Activated CD4-positive, alpha-beta T cell treated with anti-CD3 and anti-CD28 coated beads, Interleukin-2, amount 50 U/mL, for 16 hours (primary cell): ENCODE results near the gene TMEM163.

ENCODE experiments used
- DNase-seq: peaks from one replicate; pipeline ENCODE4 v3.0.0-alpha.2; 2020

The TMEM163 gene

GRCh38 chr2:134722728-134723127, 3.9 kb upstream of the TMEM163 start:
- DNase-seq = no peak

GRCh38 chr2:134721596-134721995, 2.8 kb upstream of the TMEM163 start:
- DNase-seq = no peak

DNA sequence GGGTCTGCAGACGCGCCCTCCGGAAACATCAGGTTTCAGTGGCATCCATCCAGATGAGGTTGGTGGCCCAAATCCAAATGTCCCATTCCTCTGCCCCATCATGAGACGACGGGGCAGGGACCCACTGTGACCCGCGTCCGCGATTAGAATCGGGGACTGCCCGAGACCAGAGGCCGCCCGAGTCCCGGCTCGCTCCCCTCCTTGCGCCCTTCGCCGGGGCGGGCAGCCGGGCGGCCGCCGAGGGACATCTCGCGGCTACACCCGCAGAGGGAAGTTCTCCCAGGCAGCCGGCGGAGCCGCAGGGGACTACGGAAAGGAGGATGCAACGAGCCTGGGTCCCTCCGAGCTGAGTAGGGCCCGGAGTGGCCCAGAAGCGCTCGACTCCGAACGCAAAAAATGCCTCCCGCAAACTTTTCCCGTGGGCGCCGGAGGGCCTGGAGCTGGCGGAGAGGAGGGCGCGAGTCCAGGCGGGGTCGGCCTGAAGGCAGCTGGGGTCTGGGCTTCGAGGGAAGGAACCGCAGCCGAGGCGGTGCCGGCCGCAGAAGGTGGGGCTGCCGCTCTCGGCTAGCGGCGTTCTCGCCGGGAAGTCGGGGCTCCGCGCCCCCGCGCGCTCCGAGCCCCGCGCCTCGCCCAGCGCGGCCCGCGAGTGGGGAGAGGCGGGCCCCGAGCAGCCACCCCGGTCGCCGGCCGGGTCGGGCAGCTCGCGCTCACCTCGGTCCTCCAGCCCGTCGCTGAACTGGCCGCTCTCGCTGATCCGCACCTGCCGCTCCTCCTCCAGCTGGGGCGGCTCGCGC, 580 bp downstream of the TMEM163 start:
- no peak for DNase-seq

DNA sequence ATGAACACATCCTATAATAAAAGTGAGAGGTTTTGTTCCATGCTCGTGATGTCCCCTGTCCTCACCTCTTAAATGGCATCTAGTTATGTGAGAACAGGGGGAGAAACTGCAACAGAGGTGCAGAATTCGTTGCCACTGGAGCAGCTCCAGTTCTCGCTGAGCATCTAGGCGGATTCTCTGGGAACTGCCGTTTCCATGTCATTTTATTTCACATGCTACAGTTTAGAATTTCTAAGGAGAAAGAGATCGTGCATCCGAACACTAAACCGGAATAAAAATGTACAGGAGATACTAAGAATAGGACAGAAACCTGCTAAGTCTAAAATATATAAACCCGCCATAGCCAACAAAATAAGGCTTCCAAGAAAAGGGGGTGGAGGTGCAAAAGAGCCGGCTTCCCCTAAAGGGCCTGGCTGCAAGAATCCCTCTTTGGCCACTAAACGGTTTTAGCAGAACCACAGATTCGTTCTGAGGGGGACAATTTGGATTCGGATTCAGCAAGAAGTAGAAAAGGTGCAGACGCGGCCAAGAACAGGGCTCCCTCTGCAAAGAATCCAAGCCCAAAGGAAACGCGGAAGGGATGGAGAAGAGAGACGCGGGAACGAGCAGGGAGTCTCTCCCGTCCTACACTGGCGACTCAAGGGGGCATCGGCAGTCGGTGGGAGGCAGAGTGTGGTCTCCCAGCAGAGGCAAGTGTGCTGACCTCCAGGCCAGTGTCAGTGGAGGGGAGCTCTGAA, 1.3 kb downstream of the TMEM163 start:
- no peak for DNase-seq

DNA sequence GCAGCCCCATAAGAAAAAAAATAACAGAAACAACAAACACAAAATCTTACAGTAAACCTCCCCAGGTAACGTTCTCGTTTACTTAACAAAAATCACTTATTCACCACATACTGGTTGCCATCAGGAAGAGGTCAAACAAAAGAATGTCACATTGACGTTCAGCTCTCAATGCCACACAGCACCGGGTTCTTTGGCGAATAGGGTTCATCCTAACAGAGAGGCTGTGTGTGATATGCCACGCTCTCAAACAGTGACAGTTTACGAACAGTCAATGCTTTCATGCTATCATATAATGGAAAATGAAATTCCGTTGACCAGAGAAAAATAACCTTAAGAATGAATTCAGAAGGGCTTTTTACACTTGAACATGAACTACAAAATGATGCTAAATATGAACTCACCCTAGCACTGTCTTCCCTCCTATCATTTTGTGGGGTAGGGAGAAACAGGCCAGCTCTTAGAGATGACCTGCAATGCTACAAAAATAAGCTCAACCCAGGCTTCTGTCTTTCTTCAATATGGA, 2.0 kb downstream of the TMEM163 start:
- DNase-seq = no peak

- DNase-seq = no peak
These were observed 2.7 kb downstream of the TMEM163 start for GRCh38 chr2:134715932-134716643.

DNA sequence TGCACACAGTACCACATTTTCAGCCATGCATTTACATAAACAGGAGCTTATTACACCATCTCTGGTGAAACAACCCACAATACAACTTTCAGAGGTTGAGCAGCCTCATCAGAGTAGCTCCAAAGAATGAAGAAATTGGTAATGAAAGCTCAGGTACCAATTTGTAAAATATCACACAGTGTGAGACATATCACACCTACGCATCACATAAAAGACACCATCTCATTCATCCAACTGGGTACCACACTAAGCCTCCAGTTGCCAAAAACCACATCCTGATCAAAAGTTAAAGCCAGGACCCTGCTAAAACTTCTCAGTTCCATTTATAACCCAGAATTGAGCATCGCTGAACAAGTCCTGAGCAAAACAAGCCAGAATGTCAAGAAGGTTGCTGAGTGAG, 4.6 kb downstream of the TMEM163 start:
- DNase-seq = peak; percentile 2

GRCh38 chr2:134713606-134714005, 5.2 kb downstream of the TMEM163 start:
- no peak for DNase-seq

DNA sequence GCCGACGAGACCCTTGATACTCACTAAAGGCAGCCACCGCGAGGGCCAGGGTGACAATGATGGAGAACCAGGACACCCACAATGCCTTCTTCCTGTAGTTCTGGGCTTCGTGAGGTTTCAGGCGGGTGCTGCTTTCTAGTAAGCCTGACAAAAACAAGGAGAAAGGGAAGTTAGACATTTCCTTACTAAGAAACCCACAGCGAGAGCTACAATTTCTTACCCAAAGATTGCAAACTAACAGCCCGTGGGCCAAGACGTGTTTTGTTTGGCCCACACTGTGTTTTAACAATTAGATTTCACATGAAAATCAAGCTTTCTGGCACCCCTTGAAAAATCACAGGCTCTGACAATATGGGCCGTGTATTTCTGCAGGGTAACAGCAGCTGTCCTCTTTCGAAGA, 5.6 kb downstream of the TMEM163 start:
- no peak for DNase-seq

DNA sequence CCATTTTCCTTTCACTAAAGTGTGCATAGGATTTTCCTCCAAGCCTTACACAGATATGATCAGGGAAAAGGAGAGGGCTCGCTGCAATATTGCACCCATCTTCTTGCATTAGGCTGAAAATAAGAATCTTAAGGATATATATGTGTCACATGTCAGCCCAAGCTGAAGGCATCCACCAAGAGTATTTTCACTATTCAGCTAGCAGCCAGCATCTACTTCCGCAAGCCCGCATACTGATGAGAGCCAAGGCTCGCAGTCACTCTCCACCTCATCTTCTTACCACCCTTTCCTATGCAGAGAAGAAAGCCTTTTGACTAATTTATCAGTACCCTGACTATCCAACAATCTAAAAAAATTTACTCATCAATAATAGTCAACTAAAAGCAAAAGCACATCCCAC, 6.1 kb downstream of the TMEM163 start:
- no peak for DNase-seq

GRCh38 chr2:134712299-134712698, 6.5 kb downstream of the TMEM163 start:
- no peak for DNase-seq

DNA sequence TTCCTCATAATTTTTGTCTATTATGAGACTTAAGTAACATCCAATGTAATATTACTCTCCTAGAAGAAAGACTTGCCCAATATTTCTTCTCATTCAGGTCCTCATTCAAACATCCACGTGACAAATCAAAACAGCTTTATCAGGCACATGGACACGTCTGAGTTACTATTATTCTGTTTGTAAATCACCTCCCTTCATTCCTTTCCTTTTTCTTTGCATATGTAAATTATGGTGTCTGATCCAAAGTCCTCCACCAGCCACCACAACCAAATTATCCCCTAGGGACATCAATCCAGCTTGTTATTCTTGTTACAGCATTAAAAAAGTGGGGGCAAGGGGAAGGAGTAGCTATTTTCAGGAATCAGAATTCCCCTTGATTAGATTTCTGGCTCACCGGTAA, 7.1 kb downstream of the TMEM163 start:
- DNase-seq = no peak

DNA sequence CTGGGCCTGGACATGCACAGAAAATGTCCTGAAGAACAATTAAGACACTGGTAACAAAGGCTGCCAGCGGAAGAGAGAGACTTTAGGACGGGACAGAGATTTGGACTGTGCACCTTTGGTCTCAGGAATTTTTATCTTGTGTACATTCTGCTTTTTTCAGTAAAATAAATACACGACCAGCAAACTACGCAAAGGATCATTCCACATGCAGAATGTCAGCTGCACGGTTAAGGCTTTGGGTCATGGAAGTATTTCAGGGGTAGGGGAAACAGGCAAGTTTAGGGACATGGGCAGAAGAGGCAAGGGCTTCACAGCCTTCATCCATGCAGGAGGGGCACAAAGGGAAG, 11.5 kb downstream of the TMEM163 start:
- no peak for DNase-seq

GRCh38 chr2:134706587-134707329, 12.0 kb downstream of the TMEM163 start:
- no peak for DNase-seq

DNA sequence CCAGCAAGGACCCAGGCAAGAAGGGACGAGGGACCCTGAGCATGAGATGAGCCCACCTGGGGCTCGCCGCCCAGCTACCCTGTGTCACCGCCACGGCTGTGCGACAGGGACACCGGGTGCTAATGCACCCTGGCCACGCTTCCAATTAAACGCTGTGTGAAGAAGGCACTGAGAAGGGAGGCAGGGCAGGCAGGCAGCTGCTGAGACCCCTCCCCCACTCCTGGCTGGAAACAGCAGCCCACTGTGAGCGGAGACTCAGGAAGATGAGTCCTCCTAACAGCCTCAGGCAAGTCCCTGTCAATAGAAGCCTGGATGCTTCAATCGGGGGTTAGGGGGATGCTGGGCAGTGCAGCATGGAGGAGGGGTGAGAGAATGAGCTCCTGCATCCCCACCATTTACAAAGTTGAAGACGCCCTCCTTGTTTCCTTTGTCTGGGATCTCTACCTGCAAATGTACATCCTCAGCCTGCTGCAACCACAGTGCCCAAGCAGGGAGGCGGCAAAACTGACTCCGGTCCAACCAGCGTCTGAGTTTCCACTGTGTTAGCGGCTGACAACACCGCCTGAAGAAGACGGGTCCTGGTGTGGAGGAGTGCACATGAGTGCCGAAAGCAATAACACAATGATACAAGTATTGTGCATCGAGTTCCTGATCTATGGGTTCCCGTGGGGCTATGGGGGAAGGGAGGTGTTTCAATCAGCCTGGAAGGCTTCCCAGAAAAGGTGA, 12.8 kb downstream of the TMEM163 start:
- DNase-seq = no peak

DNA sequence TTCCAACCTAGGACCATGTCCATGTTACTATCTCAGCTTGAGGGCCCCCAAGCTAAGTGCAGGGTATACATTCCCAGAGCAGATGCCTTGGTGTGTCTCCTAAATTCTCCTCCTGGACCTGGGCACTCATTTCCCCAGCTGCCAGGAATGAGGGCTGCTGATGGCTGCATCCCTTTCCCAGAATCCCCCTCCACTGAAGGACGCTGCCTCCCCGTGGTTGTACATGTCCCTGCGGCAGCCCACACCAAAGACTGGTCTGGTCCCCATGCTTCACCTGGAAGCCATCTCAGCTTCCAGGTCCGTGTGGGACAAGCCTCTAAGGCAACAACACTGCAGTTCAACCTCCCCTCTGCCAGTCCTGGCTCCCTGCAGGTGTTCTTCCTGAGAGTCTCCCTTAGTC, 14.6 kb downstream of the TMEM163 start:
- DNase-seq = no peak

GRCh38 chr2:134703426-134703825, 15.4 kb downstream of the TMEM163 start:
- no peak for DNase-seq

GRCh38 chr2:134700730-134701129, 18.1 kb downstream of the TMEM163 start:
- DNase-seq = no peak

DNA sequence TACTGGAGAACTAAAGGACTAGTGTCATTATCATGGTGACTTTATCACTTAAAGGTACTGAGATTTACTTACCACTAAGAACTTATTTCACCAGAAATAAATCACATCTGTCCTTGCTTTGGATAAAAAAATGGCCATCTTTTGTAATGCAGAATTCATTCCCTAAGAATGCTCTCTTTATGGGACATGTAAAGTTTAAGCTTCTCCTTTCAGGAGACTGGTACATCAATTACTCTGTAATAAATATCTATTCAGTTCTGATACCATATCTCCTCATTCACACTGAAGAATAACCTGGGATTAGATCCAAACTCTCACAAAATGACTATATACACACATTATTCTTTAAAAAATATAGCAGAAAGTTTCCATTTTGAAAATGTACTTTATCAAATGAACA, 24.4 kb downstream of the TMEM163 start:
- DNase-seq = no peak

DNA sequence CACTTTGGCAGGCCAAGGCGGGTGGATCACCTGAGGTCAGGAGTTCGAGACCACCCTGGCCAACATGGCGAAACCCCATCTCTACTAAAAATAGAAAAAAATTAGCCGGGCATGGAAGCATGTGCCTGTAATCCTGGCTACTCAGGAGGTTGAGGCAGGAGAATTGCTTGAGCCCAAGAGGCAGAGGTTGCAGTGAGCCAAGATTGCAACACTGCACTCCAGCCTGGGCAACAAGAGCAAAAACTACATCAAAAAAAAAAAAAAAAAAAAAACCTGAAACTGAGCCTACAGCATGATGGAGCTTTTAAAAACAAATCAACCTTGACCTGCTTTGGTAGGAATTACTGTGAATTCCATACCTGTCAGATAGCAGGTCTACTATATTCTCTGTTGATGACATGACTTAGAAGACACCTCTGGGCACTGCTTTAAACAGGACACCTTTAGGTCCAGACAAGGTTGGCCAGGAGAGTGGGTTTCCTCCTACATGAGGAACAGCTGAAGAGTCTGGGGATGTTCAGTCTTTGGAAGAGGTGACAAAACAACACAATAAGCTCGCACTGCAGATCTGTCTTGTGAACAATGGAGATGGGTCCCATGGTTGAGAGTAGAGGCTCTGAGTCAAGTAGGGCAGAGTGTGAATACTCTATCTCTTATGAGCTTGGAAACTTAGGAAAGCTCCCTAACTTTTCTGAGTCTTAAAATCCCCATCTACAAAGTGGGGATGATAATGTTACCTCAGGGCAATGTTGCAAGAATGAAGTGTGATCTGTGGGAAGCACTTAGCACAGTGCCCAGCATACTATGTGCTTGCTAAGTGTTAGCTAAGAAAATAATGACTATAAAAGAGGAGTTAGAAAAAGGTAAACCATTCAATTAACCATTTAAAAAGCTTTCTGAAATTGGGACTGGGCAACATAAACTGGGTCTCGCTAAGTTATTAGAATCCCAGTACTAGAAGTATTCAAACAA, 25.2 kb downstream of the TMEM163 start:
- no peak for DNase-seq

- DNase-seq = no peak
These were observed 26.3 kb downstream of the TMEM163 start for GRCh38 chr2:134692499-134692898.
